ENCODE measurements around the gene EGLN3. TPM values are rescaled to one million over a fixed set of nuclear protein-coding genes. Genes with fewer than 3 reads are reported as not detected.
A peak's percentile ranks its signal among the peaks of the same experiment; 100 is the strongest.

Gene EGLN3
- polyA plus RNA-seq, 2 of the 4 experiments (the other 2 are of a cell fraction), result 3.5 to 15.4 TPM

- Histone ChIP-seq H3K4me2 (no peak overlapping the region), H3K27ac (no peak overlapping the region), H3K4me3 (no peak overlapping the region), H3K4me1 (no peaks in the 10 kb centered on the region), H3K9me3 (no peaks in the 10 kb centered on the region)
- 50% methylated on average over 2 of the region's 2 CpGs for WGBS (ENCODE audit: missing lambda C conversion rate)
- TF ChIP-seq RNF2 (IDR thresholded peaks at IDR 0.05; ENCODE audit: borderline replicate concordance, low read depth) (no peak), ZC3H11A (IDR thresholded peaks at IDR 0.05) (no peak)
- FAIRE-seq (no peak), ATAC-seq (no peak), DNase-seq (ENCODE audit: low read depth in 1 of 2, low spot score in 1 of 2) (no peak)
- ChIA-PET CTCF (interaction anchor here (2.4 kb wide), 1 partner anchor 213 kb away, joined by 9 read pairs; no protein-coding TSS in a partner anchor), POLR2A (no interaction called here)
Measured at GRCh38 chr14:33884916-33885315, 66.0 kb downstream of the EGLN3 start.

GRCh38 chr14:33880330-33880729 is 70.5 kb downstream of the EGLN3 start:
- 16% methylated on average over 1 of the region's 1 CpG for WGBS (ENCODE audit: missing lambda C conversion rate)
- Histone ChIP-seq H3K27ac (no peak overlapping the region), H3K9me3 (peaks cover 10% of the 10 kb centered on the region), H3K4me3 (no peak overlapping the region), H3K4me1 (no peaks in the 10 kb centered on the region), H3K4me2 (no peak overlapping the region)
- DNase-seq (ENCODE audit: low read depth in 1 of 2, low spot score in 1 of 2), result no peak
- ChIA-PET CTCF (interaction anchor here (1.4 kb wide), 1 partner anchor 18 kb away, joined by 3 read pairs; no protein-coding TSS in a partner anchor), POLR2A (no interaction called here)
- no peak for ATAC-seq
- FAIRE-seq, result no peak
- TF ChIP-seq HEYL (CRISPR knock-in tag; IDR thresholded peaks at IDR 0.05) (no peak), RNF2 (IDR thresholded peaks at IDR 0.05; ENCODE audit: borderline replicate concordance, low read depth) (no peak), RARB (CRISPR knock-in tag; IDR thresholded peaks at IDR 0.05) (no peak), BHLHE40 (IDR thresholded peaks at IDR 0.05; ENCODE audit: low read depth, low read length) (no peak), RAD21 (conservative IDR thresholded peaks at IDR 0.05 in 1 of 2, IDR thresholded peaks at IDR 0.05 in 1 of 2) (no peak), EHMT2 (IDR thresholded peaks at IDR 0.05; ENCODE audit: low read depth) (no peak), ELK1 (IDR thresholded peaks at IDR 0.05; ENCODE audit: low read depth, low read length) (no peak), MAZ (IDR thresholded peaks at IDR 0.05; ENCODE audit: borderline replicate concordance, low read depth, low read length) (no peak), HOXA7 (CRISPR knock-in tag; IDR thresholded peaks at IDR 0.05) (no peak), NFE2L2 (conservative IDR thresholded peaks at IDR 0.05; ENCODE audit: low read length) (no peak), PBX3 (IDR thresholded peaks at IDR 0.05) (no peak), CHD2 (IDR thresholded peaks at IDR 0.05; ENCODE audit: low read length, partially characterized antibody) (no peak), NR3C1 (IDR thresholded peaks at IDR 0.05) (no peak), TP53 (CRISPR knock-in tag; IDR thresholded peaks at IDR 0.05) (no peak), HOXB13 (CRISPR knock-in tag; IDR thresholded peaks at IDR 0.05; ENCODE audit: low read depth) (no peak), FOSB (CRISPR knock-in tag; IDR thresholded peaks at IDR 0.05) (no peak), KDM5A (IDR thresholded peaks at IDR 0.05) (no peak), KDM1A (IDR thresholded peaks at IDR 0.05; ENCODE audit: low read depth) (no peak)

GRCh38 chr14:33879684-33880286 is 71.1 kb downstream of the EGLN3 start:
- H3K27ac ChIP-seq, result no peak overlapping the region
- WGBS (ENCODE audit: missing lambda C conversion rate), result 57% methylated on average over 3 of the region's 3 CpGs
- no peak overlapping the region for H3K4me2 ChIP-seq
- H3K4me1 ChIP-seq, result no peaks in the 10 kb centered on the region
- TF ChIP-seq MAFK (IDR thresholded peaks at IDR 0.05; ENCODE audit: partially characterized antibody) (peak; percentile 58), EHMT2 (IDR thresholded peaks at IDR 0.05; ENCODE audit: low read depth) (no peak)
- peaks cover 10% of the 10 kb centered on the region for H3K9me3 ChIP-seq
- no peak for FAIRE-seq
- ChIA-PET POLR2A (no interaction called here), CTCF (interaction anchor here (1.4 kb wide), 1 partner anchor 18 kb away, joined by 3 read pairs; no protein-coding TSS in a partner anchor)
- no peak overlapping the region for H3K4me3 ChIP-seq
- DNase-seq (ENCODE audit: low read depth in 1 of 2, low spot score in 1 of 2), result no peak
- no peak for ATAC-seq

Data from A549 (cell line).